Brain microvascular endothelial cell (primary cell): ENCODE data around the gene DONSON.
"Not testable (repeated sequence)": the region's sequence is repeated elsewhere in the genome, so short reads cannot be mapped to it uniquely, and the experiment has no call there.

ENCODE experiments used
- DNase-seq: peaks from one replicate; pipeline ENCODE4 v3.0.0-alpha.2; 2020
- H3K27ac ChIP-seq: fragments of 250-450 bp; sonication (Bioruptor Pico); 2 replicates; pipeline ENCODE4 v1.5.1; 2020; ENCODE audit warnings: mild to moderate bottlenecking, moderate library complexity
- H3K27me3 ChIP-seq: fragments of 250-450 bp; sonication (Bioruptor Pico); replicated peaks from 2 replicates; pipeline ENCODE4 v1.5.1; 2020; ENCODE audit warnings: mild to moderate bottlenecking
- H3K36me3 ChIP-seq: fragments of 250-450 bp; sonication (Bioruptor Pico); replicated peaks from 2 replicates; pipeline ENCODE4 v1.5.1; 2020; ENCODE audit warnings: mild to moderate bottlenecking
- H3K4me3 ChIP-seq: 2 replicates; pipeline ENCODE4 v1.5.1; 2011; ENCODE audit warnings: low read depth, mild to moderate bottlenecking, control low read depth, low read length, moderate library complexity
- CTCF ChIP-seq: IDR thresholded peaks from 2 replicates; pipeline ENCODE4 v1.5.1; 2011; ENCODE audit warnings: low read depth, mild to moderate bottlenecking, moderate library complexity, low read length, control low read depth, inconsistent platforms; ENCODE audit errors: missing control alignments
- in situ Hi-C: cut with HindIII; loops from 2 replicates; pipeline ENCODE4 v1.10.0; 2017; ENCODE audit warnings: low sequenced_read_pairs, low pct_ligation_motif_present

Gene DONSON

GRCh38 chr21:33584455-33584854 is 4.0 kb downstream of the DONSON start:
- no peaks in the 10 kb centered on the region for H3K27me3 ChIP-seq
- peaks cover 4% of the 10 kb centered on the region for H3K36me3 ChIP-seq
- in situ Hi-C loops: no loop called here
- TF ChIP-seq CTCF: no peak
- H3K27ac ChIP-seq: no peak overlapping the region
- H3K4me3 ChIP-seq: no peak overlapping the region
- no peak for DNase-seq

GRCh38 chr21:33578959-33579542 is 9.4 kb downstream of the DONSON start:
- in situ Hi-C loops: no loop called here
- no peak for DNase-seq
- no peaks in the 10 kb centered on the region for H3K27me3 ChIP-seq
- no peak for TF ChIP-seq CTCF
- H3K4me3 ChIP-seq: no peak overlapping the region
- no peak overlapping the region for H3K27ac ChIP-seq
- H3K36me3 ChIP-seq: peaks cover 28% of the 10 kb centered on the region

GRCh38 chr21:33578214-33578613 is 10.3 kb downstream of the DONSON start:
- H3K36me3 ChIP-seq: peaks cover 35% of the 10 kb centered on the region
- no peak overlapping the region for H3K4me3 ChIP-seq
- no peak overlapping the region for H3K27ac ChIP-seq
- DNase-seq: no peak
- no peak for TF ChIP-seq CTCF
- H3K27me3 ChIP-seq: no peaks in the 10 kb centered on the region
- in situ Hi-C loops: no loop called here

DNA sequence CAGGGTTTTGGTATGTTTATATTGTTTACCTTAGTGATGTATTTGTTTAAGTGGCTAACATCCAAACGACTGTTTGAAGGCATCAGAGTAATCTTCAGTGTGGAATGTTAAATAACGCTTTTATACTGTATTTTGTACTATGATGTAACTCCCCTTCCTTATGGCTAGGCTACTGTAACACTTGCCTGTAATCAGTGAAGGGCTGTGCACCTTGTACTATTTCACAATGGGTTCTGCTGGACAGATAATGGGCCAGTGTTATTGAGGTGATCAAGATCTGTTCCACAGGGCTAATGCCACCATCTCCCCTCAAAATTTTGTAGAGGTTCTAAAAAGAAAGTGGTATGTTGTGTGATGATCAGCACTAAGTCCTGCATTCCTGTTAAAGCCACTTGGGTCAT is 11.7 kb downstream of the DONSON start:
- H3K27me3 ChIP-seq, H3K4me3 ChIP-seq, DNase-seq, in situ Hi-C loops, H3K27ac ChIP-seq: not testable (repeated sequence)
- H3K36me3 ChIP-seq: peaks cover 44% of the 10 kb centered on the region

- H3K27ac ChIP-seq: no peak overlapping the region
- in situ Hi-C loops: no loop called here
Observed at GRCh38 chr21:33572350-33572749, 16.1 kb downstream of the DONSON start.

GRCh38 chr21:33569991-33570390 is 18.5 kb downstream of the DONSON start:
- TF ChIP-seq CTCF: no peak
- H3K27ac ChIP-seq: no peak overlapping the region
- H3K36me3 ChIP-seq: peaks cover 63% of the 10 kb centered on the region
- no peaks in the 10 kb centered on the region for H3K27me3 ChIP-seq
- in situ Hi-C loops: no loop called here
- H3K4me3 ChIP-seq: no peak overlapping the region
- no peak for DNase-seq

More at GRCh38 chr21:33572350-33572749, 16.1 kb downstream of the DONSON start:
- H3K4me3 ChIP-seq: no peak overlapping the region
- H3K27me3 ChIP-seq: no peaks in the 10 kb centered on the region
- no peak for DNase-seq
- peaks cover 69% of the 10 kb centered on the region for H3K36me3 ChIP-seq
- no peak for TF ChIP-seq CTCF
